GM23338 (cell line): ENCODE data around the gene WRNIP1. TPM values are rescaled to one million over a fixed set of nuclear protein-coding genes. Genes with fewer than 3 reads are reported as not detected.

Experiments used
- ATAC-seq: fragments of 200-7000 bp; cut with Tn5 transposase; 3 replicates; pipeline ENCODE4 v1.9.1; 2020
- DNase-seq: peaks from one replicate; pipeline ENCODE4 v3.0.0-alpha.2; 2015; ENCODE audit warnings: low spot score
- H2AFZ ChIP-seq: fragments of 200-600 bp; sonication (generic); 2 replicates; pipeline ENCODE4 v1.8.0; 2016; ENCODE audit warnings: antibody characterized with exemption, mild to moderate bottlenecking, moderate library complexity
- H3F3A ChIP-seq: fragments of 200-600 bp; sonication (generic); replicated peaks from 2 replicates; pipeline ENCODE4 v1.8.0; 2017; ENCODE audit warnings: antibody characterized with exemption, mixed run types, low read depth
- H3K27ac ChIP-seq: fragments of 200-600 bp; sonication (generic); 2 replicates; pipeline ENCODE4 v1.6.1; 2016; ENCODE audit warnings: low read depth
- H3K27me3 ChIP-seq: fragments of 200-600 bp; sonication (generic); 2 replicates; pipeline ENCODE4 v1.8.0; 2016; ENCODE audit warnings: mild to moderate bottlenecking, mixed run types, moderate library complexity; ENCODE audit not compliant: insufficient read depth
- H3K36me3 ChIP-seq: fragments of 200-600 bp; sonication (generic); 2 replicates; pipeline ENCODE4 v1.8.0; 2016; ENCODE audit warnings: mild to moderate bottlenecking; ENCODE audit not compliant: insufficient read depth
- H3K4me1 ChIP-seq: fragments of 200-600 bp; sonication (generic); 2 replicates; pipeline ENCODE4 v1.8.0; 2016; ENCODE audit warnings: mild to moderate bottlenecking, moderate library complexity; ENCODE audit not compliant: insufficient read depth
- H3K4me2 ChIP-seq: fragments of 200-600 bp; sonication (generic); 2 replicates; pipeline ENCODE4 v1.7.1; 2017; ENCODE audit warnings: mixed run types
- H3K4me3 ChIP-seq: fragments of 200-600 bp; sonication (generic); 2 replicates; pipeline ENCODE4 v1.6.1; 2016; ENCODE audit warnings: mixed run types
- H3K79me2 ChIP-seq: fragments of 200-600 bp; sonication (generic); replicated peaks from 2 replicates; pipeline ENCODE4 v1.8.0; 2017; ENCODE audit warnings: mild to moderate bottlenecking; ENCODE audit not compliant: insufficient read depth
- H3K9me2 ChIP-seq: fragments of 200-600 bp; sonication (generic); 2 replicates; pipeline ENCODE4 v1.8.0; 2017; ENCODE audit not compliant: insufficient read depth
- H4K20me1 ChIP-seq: fragments of 200-600 bp; sonication (generic); replicated peaks from 2 replicates; pipeline ENCODE4 v1.8.0; 2017; ENCODE audit warnings: mild to moderate bottlenecking; ENCODE audit not compliant: insufficient read depth
- H3K27ac Mint-ChIP-seq: 2 replicates; pipeline ENCODE4 v1.8.0; 2020; ENCODE audit warnings: inconsistent platforms, mild to moderate bottlenecking, moderate library complexity, mixed read lengths
- H3K27me3 Mint-ChIP-seq: 3 replicates; pipeline ENCODE4 v1.8.0; 2022; ENCODE audit warnings: low read depth, mild to moderate bottlenecking, moderate library complexity, mixed read lengths, inconsistent platforms; ENCODE audit not compliant: insufficient read depth, poor library complexity
- H3K36me3 Mint-ChIP-seq: 3 replicates; pipeline ENCODE4 v1.8.0; 2021; ENCODE audit warnings: low read depth, mild to moderate bottlenecking, inconsistent platforms, moderate library complexity, mixed read lengths
- H3K4me1 Mint-ChIP-seq: 3 replicates; pipeline ENCODE4 v1.8.0; 2020; ENCODE audit warnings: mild to moderate bottlenecking, inconsistent platforms, mixed read lengths
- H3K4me3 Mint-ChIP-seq: 3 replicates; pipeline ENCODE4 v1.8.0; 2021; ENCODE audit warnings: moderate library complexity, mild to moderate bottlenecking, inconsistent platforms, mixed read lengths
- H3K9me3 Mint-ChIP-seq: 3 replicates; pipeline ENCODE4 v1.8.0; 2020; ENCODE audit warnings: moderate library complexity, mild to moderate bottlenecking, inconsistent platforms, mixed read lengths
- JUNB ChIP-seq: IDR thresholded peaks from one replicate; pipeline ENCODE4 v1.6.1; 2016; ENCODE audit warnings: antibody characterized with exemption; ENCODE audit not compliant: unreplicated experiment
- polyA plus RNA-seq: library from polyadenylated mRNA; unstranded; fragments of >200 nt; fragmentation: Nextera tagmentation; extraction: Ambion mirVana; gene quantifications from 2 replicates; pipeline ENCODE4 v1.2.1, GENCODE V29; 2016
- total RNA-seq: library from RNA; depleted of rRNA; stranded (reverse); fragments of >200 nt; shearing (Covaris generic); gene quantifications from 2 replicates; pipeline ENCODE4 v1.2.3, GENCODE V29; 2014
- TF ChIP-seq, protein P1 (sequence below): fragments of 250-450 bp; sonication (Bioruptor Pico); IDR thresholded peaks from 2 replicates; pipeline ENCODE4 v1.5.0; 2020; ENCODE audit warnings: mild to moderate bottlenecking, moderate library complexity
- TF ChIP-seq, protein P2 (sequence below), 2 experiments: fragments of 200-600 bp in 1 of 2; sonication (generic) in 1 of 2; conservative IDR thresholded peaks; 2 replicates each; pipeline versions ENCODE4 v1.5.1 to v1.6.1; 2016 to 2017; ENCODE audit warnings: antibody characterized with exemption in 2 of 2, low read depth in 2 of 2, mild to moderate bottlenecking in 2 of 2, moderate library complexity in 1 of 2

Gene WRNIP1
- total and polyA plus RNA-seq, 2 experiments from 2014 or later, result 27.6 to 66.0 TPM

- Histone ChIP-seq H2AFZ (no peak overlapping the region), H3K4me3 (no peak overlapping the region), H3K4me1 (no peaks in the 10 kb centered on the region), H4K20me1 (no peaks in the 10 kb centered on the region), H3K27ac (no peak overlapping the region), H3K9me2 (no peaks in the 10 kb centered on the region), H3K4me2 (no peak overlapping the region), H3K79me2 (no peaks in the 10 kb centered on the region), H3K36me3 (no peaks in the 10 kb centered on the region), H3F3A (no peaks in the 10 kb centered on the region), H3K27me3 (no peaks in the 10 kb centered on the region)
- DNase-seq (no peak), ATAC-seq (no peak)
- Mint-ChIP-seq H3K27me3 (peaks cover 2% of the 10 kb centered on the region), H3K27ac (no peak overlapping the region), H3K4me3 (no peak overlapping the region), H3K4me1 (peaks cover 15% of the 10 kb centered on the region), H3K9me3 (peaks cover 2% of the 10 kb centered on the region; the same call in 2 of the 3 replicates), H3K36me3 (0 out of 3 replicates have a peak, but pooled peaks cover 2% of the 10 kb centered on the region)
- TF ChIP-seq JUNB, result no peak
- TF ChIP-seq, protein P1, sequence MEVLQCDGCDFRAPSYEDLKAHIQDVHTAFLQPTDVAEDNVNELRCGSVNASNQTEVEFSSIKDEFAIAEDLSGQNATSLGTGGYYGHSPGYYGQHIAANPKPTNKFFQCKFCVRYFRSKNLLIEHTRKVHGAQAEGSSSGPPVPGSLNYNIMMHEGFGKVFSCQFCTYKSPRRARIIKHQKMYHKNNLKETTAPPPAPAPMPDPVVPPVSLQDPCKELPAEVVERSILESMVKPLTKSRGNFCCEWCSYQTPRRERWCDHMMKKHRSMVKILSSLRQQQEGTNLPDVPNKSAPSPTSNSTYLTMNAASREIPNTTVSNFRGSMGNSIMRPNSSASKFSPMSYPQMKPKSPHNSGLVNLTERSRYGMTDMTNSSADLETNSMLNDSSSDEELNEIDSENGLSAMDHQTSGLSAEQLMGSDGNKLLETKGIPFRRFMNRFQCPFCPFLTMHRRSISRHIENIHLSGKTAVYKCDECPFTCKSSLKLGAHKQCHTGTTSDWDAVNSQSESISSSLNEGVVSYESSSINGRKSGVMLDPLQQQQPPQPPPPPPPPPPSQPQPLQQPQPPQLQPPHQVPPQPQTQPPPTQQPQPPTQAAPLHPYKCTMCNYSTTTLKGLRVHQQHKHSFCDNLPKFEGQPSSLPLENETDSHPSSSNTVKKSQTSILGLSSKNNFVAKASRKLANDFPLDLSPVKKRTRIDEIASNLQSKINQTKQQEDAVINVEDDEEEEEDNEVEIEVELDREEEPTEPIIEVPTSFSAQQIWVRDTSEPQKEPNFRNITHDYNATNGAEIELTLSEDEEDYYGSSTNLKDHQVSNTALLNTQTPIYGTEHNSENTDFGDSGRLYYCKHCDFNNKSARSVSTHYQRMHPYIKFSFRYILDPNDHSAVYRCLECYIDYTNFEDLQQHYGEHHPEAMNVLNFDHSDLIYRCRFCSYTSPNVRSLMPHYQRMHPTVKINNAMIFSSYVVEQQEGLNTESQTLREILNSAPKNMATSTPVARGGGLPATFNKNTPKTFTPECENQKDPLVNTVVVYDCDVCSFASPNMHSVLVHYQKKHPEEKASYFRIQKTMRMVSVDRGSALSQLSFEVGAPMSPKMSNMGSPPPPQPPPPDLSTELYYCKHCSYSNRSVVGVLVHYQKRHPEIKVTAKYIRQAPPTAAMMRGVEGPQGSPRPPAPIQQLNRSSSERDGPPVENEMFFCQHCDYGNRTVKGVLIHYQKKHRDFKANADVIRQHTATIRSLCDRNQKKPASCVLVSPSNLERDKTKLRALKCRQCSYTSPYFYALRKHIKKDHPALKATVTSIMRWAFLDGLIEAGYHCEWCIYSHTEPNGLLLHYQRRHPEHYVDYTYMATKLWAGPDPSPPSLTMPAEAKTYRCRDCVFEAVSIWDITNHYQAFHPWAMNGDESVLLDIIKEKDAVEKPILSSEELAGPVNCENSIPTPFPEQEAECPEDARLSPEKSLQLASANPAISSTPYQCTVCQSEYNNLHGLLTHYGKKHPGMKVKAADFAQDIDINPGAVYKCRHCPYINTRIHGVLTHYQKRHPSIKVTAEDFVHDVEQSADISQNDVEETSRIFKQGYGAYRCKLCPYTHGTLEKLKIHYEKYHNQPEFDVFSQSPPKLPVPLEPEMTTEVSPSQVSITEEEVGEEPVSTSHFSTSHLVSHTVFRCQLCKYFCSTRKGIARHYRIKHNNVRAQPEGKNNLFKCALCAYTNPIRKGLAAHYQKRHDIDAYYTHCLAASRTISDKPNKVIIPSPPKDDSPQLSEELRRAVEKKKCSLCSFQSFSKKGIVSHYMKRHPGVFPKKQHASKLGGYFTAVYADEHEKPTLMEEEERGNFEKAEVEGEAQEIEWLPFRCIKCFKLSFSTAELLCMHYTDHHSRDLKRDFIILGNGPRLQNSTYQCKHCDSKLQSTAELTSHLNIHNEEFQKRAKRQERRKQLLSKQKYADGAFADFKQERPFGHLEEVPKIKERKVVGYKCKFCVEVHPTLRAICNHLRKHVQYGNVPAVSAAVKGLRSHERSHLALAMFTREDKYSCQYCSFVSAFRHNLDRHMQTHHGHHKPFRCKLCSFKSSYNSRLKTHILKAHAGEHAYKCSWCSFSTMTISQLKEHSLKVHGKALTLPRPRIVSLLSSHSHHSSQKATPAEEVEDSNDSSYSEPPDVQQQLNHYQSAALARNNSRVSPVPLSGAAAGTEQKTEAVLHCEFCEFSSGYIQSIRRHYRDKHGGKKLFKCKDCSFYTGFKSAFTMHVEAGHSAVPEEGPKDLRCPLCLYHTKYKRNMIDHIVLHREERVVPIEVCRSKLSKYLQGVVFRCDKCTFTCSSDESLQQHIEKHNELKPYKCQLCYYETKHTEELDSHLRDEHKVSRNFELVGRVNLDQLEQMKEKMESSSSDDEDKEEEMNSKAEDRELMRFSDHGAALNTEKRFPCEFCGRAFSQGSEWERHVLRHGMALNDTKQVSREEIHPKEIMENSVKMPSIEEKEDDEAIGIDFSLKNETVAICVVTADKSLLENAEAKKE, result no peak
- TF ChIP-seq, protein P2, sequence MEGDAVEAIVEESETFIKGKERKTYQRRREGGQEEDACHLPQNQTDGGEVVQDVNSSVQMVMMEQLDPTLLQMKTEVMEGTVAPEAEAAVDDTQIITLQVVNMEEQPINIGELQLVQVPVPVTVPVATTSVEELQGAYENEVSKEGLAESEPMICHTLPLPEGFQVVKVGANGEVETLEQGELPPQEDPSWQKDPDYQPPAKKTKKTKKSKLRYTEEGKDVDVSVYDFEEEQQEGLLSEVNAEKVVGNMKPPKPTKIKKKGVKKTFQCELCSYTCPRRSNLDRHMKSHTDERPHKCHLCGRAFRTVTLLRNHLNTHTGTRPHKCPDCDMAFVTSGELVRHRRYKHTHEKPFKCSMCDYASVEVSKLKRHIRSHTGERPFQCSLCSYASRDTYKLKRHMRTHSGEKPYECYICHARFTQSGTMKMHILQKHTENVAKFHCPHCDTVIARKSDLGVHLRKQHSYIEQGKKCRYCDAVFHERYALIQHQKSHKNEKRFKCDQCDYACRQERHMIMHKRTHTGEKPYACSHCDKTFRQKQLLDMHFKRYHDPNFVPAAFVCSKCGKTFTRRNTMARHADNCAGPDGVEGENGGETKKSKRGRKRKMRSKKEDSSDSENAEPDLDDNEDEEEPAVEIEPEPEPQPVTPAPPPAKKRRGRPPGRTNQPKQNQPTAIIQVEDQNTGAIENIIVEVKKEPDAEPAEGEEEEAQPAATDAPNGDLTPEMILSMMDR (conservative IDR thresholded peaks at IDR 0.05; ENCODE audit: low read depth in 2 of 2), result no peak
Measured at GRCh38 chr6:2799936-2800527, 34.8 kb downstream of the WRNIP1 start.
